ENCODE data around the gene ZEB2. TPM values are rescaled to one million over a fixed set of nuclear protein-coding genes. Genes with fewer than 3 reads are reported as not detected.
A peak's percentile ranks its signal among the peaks of the same experiment; 100 is the strongest.

The ZEB2 gene
- total and polyA plus RNA-seq, 2 of the 8 experiments (the other 6 are each of a cell fraction or from before 2014, with no cell fraction given) = 0.38 TPM; not detected in 1

DNA sequence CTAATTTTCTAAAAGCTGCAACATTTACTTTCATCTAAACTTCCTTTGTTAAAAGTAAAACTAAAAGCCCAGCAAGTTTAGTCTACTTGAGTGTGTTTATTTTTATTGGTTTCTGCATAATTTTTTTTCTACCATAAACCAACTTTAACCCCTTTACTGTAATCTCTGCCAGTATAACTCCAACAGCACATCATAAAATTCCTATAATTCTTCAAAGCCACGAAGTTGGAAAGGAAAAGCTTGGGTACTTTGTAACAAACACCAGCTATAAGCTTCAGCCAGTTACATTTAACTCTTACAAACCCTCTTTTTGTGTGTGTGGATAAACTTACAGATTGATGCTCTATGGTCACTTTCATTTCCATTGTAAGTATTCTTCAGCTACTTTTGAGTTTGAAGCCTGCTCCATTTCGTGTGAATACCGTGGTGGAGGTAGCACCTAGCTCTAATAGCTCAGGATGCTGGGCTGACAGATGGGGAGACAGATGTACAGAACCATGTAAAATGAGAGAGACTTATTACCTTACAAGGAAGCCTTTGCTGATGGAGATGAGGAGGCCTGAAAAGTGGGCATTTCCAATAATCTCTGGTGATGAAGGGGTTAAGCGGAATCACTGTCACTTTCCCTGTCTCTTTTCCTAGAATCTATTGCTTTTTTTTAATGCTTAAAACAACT lies 42.5 kb downstream of the ZEB2 start:
- no peak overlapping the region for H3K4ac ChIP-seq (replicated peaks; ENCODE audit: insufficient read length, low read depth, low read length)
- H3K18ac ChIP-seq (ENCODE audit: extremely low read depth, low read length) = no peak overlapping the region
- no peak overlapping the region for H2BK15ac ChIP-seq (ENCODE audit: low read length)
- CTCF ChIA-PET (ENCODE audit: partially characterized antibody) = interaction anchor here (1.0 to 5.1 kb wide), 5 partner anchors 8 to 28 kb away, joined by 3 to 51 read pairs (median 4); no protein-coding TSS in a partner anchor
- H3K79me1 ChIP-seq (ENCODE audit: low read depth, low read length) = no peaks in the 10 kb centered on the region
- no peak for FAIRE-seq
- peak overlapping the region; percentile 69; the same call in 1 of the 2 replicates for H2BK12ac ChIP-seq (ENCODE audit: low read depth, low read length)
- no peak overlapping the region for H3K4me2 ChIP-seq (ENCODE audit: insufficient read depth in 1 of 2, low read depth in 2 of 2, low read length in 2 of 2)
- H3K4me1 ChIP-seq (replicated peaks in 1 of 4; ENCODE audit: control insufficient read depth in 3 of 4, insufficient read depth in 4 of 4, low read length in 3 of 4) = peaks cover 0 to 22% (median 13%) of the 10 kb centered on the region in 4 experiments; a peak in 5 of 7 replicates
- no peak overlapping the region for H3K56ac ChIP-seq (replicated peaks; ENCODE audit: insufficient read length, low read depth, low read length)
- WGBS, 2 experiments (ENCODE audit: extremely low coverage in 1 of 2, insufficient coverage in 1 of 2, insufficient read length in 1 of 2, insufficient replicate concordance in 2 of 2, low coverage in 1 of 2, low lambda C conversion rate in 2 of 2, missing lambda C conversion rate in 1 of 2) = 81% methylated on average over 4 of the region's 4 CpGs; no CpG with 5 or more reads in 1 of the 2 experiments
- no peaks in the 10 kb centered on the region for H3K79me2 ChIP-seq (ENCODE audit: control insufficient read depth in 1 of 2, insufficient read depth in 2 of 2, low read length in 2 of 2)
- H3K23ac ChIP-seq (ENCODE audit: insufficient read length) = no peak overlapping the region
- POLR2A ChIA-PET (ENCODE audit: partially characterized antibody) = interaction anchor here (1.0 kb wide), 1 partner anchor 33 kb away, joined by 3 read pairs; no protein-coding TSS in a partner anchor
- H3K36me3 ChIP-seq (ENCODE audit: control insufficient read depth in 2 of 4, insufficient read depth in 4 of 4, low read length in 3 of 4) = no peaks in the 10 kb centered on the region
- no peak overlapping the region for H3K9ac ChIP-seq (replicated peaks in 1 of 4; ENCODE audit: extremely low read depth in 1 of 4, low read depth in 3 of 4, low read length in 3 of 4)
- H4K8ac ChIP-seq (ENCODE audit: extremely low read depth, insufficient read depth, low read length) = no peak overlapping the region
- no peaks in the 10 kb centered on the region for H3K23me2 ChIP-seq (ENCODE audit: low read depth, low read length)
- no peak overlapping the region for H3K27ac ChIP-seq (ENCODE audit: low read depth, low read length)
- no peak overlapping the region for H4K5ac ChIP-seq (ENCODE audit: insufficient read length, low read depth, low read length)
- H4K91ac ChIP-seq (replicated peaks; ENCODE audit: insufficient read length, low read length) = no peak overlapping the region
- no peak overlapping the region for H2BK5ac ChIP-seq (ENCODE audit: low read depth, low read length)
- H2BK120ac ChIP-seq (replicated peaks; ENCODE audit: low read depth, low read length) = peak overlapping the region; percentile 48
- no peak overlapping the region for H3K4me3 ChIP-seq (ENCODE audit: extremely low read depth in 1 of 4, insufficient read depth in 2 of 4, low read depth in 3 of 4, low read length in 4 of 4)
- H4K20me1 ChIP-seq (replicated peaks in 1 of 2; ENCODE audit: control insufficient read depth in 1 of 2, insufficient read depth in 2 of 2, low read length in 2 of 2) = no peaks in the 10 kb centered on the region
- H3K9me3 ChIP-seq (ENCODE audit: insufficient read depth in 2 of 2, low read depth in 1 of 2, low read length in 1 of 2) = no peaks in the 10 kb centered on the region
- H3K27me3 ChIP-seq (replicated peaks in 1 of 4; ENCODE audit: control insufficient read depth in 3 of 4, extremely low read depth in 1 of 4, insufficient read depth in 3 of 4, low read length in 3 of 4) = no peaks in the 10 kb centered on the region
- DNase-seq (ENCODE audit: low read depth in 1 of 2, low spot score in 2 of 2) = no peak
- no peak for TF ChIP-seq CHD1 (IDR thresholded peaks at IDR 0.05; ENCODE audit: low read depth, low read length)
- no peak for TF ChIP-seq RXRA (IDR thresholded peaks at IDR 0.05; ENCODE audit: insufficient read depth, low read depth, low read length)
- no peak for TF ChIP-seq HDAC2 (IDR thresholded peaks at IDR 0.05; ENCODE audit: borderline replicate concordance in 1 of 2, low read depth in 2 of 2, low read length in 2 of 2)
- no peak for TF ChIP-seq KDM4A (IDR thresholded peaks at IDR 0.05; ENCODE audit: low read depth, low read length, severe bottlenecking)
- TF ChIP-seq POLR2A (IDR thresholded peaks at IDR 0.05; ENCODE audit: control extremely low read depth in 1 of 2, low read depth in 2 of 2, low read length in 2 of 2) = no peak
- no peak for TF ChIP-seq MAFK (IDR thresholded peaks at IDR 0.05; ENCODE audit: low read depth, low read length)
- peak overlapping the region; percentile 35; the same call in 1 of the 2 replicates for H2AFZ ChIP-seq (ENCODE audit: low read length)
- H3K14ac ChIP-seq (ENCODE audit: insufficient read length) = no peak overlapping the region
- no peak overlapping the region for H2AK5ac ChIP-seq (ENCODE audit: low read depth, low read length)
- no peak overlapping the region for H2BK20ac ChIP-seq (ENCODE audit: low read length)
